Measurements from ENCODE around the gene TENM3.

- TF ChIP-seq CTCF (IDR thresholded peaks at IDR 0.05) = no peak
- TF ChIP-seq POLR2A (IDR thresholded peaks at IDR 0.05) = no peak
Observed at GRCh38 chr4:182206266-182206665, 36.9 kb upstream of the TENM3 start.

All from uterus (tissue), 2 donors.